Cardiac fibroblast (primary cell): ENCODE results near the gene OR2T11.

Experiments
- DNase-seq, 2 donors: peaks; one replicate each; pipeline versions ENCODE4 v3.0.0 to v3.0.0-alpha.2; 2010; ENCODE audit warnings: low read depth in 2 of 2
- H3K4me3 ChIP-seq, 2 donors: replicated peaks in 1 of 2; 1 replicate in 1 of 2; 2 replicates in 1 of 2; pipeline ENCODE4 v1.5.1; 2011; ENCODE audit warnings: low read depth in 2 of 2, low read length in 2 of 2, mild to moderate bottlenecking in 2 of 2, moderate library complexity in 1 of 2
- CTCF ChIP-seq: IDR thresholded peaks from one replicate; pipeline ENCODE4 v1.5.1; 2011; ENCODE audit warnings: low read depth, mild to moderate bottlenecking, low read length, inconsistent platforms

Gene OR2T11

DNA sequence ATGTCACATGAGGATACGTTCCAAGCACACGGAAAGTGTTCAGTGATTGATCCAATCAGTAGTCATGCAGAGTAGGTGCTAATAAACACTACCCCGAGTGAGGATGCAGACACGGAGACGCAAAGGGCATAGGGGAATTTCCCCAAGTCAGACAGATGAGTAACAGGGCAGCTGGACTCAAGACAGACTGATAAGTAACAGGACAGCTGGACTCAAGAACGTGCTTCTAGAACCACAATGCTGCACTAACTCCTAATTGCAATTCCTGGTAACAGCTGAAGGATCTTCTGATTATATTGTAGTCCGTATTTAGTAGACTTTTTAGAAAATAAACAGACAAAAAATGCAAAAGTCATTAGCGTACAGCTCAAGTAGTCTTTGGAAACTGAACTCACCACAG lies 35.5 kb downstream of the OR2T11 start:
- H3K4me3 ChIP-seq: no peak overlapping the region
- no peak for TF ChIP-seq CTCF
- no peak for DNase-seq

- DNase-seq: no peak
- TF ChIP-seq CTCF: no peak
- H3K4me3 ChIP-seq: no peak within 1 kb of the TSS
These were observed 37.3 kb downstream of the OR2T11 start, which contains the start of gene OR2T10 for GRCh38 chr1:248597589-248597988. Gene OR2T10 (minus strand): TSS chr1:248597700. CDS start chr1:248593768, 3,932 bp downstream.

- TF ChIP-seq CTCF: no peak
- H3K4me3 ChIP-seq: no peak overlapping the region
- peak in 1 of 2 donors; percentile 2 for DNase-seq
These were observed 38.3 kb downstream of the OR2T11 start for GRCh38 chr1:248596615-248597014.

DNA sequence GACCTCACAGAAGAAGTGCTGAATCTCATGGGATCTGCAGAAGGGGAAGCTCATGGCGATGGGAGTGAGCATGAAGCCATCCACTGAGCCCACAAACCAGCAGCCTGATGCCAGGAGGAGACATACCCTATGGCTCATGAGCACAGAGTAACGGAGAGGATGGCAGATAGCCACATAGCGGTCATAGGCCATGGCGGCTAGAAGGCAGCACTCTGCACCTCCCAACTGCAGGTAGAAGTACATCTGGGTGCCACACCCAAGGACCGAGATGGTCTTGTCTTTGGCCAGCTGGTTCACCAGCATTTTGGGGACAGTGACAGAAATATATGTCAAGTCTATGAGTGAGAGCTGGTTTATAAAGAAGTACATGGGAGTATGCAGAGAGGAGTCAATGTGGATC lies 41.7 kb downstream of the OR2T11 start:
- no peak for TF ChIP-seq CTCF
- no peak overlapping the region for H3K4me3 ChIP-seq
- no peak for DNase-seq

DNA sequence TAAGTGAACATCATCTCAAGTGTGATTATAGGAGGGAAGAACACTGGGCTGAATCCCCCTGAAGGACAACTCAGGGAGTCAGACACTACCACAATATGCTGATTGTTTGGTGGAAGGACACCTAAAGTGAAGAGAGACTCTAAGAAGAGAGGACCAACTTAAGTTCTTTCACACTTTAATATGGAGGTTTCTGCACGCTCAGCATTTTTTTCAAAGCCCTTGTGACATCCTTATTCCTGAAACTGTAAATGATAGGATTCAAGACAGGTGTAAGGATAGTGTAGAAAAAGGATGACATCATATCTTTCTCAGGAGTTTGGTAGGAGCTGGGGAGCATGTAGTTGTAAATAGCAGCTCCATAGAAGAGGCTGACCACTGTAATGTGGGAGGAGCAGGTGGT lies 42.2 kb downstream of the OR2T11 start:
- TF ChIP-seq CTCF: no peak
- DNase-seq: no peak
- no peak overlapping the region for H3K4me3 ChIP-seq

DNA sequence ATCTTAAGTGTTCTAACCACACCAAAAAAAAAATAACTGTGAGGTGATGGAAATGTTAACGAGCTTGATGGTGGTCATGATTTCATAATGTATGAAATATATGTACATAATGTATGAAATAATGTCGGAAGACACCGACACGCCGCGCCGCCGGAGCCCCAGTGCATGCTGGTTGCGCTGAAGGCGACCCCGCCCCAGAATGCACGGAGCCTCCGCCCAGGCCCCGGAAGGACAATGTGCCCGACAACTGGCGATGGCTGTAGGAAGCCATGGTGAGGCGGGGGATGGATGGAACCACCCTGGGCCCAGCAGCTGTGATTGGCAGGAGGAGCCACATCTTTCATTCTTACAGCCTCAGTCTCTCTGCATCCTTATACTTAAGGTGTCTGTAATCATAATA lies 44.8 kb downstream of the OR2T11 start:
- no peak for TF ChIP-seq CTCF
- DNase-seq: no peak
- H3K4me3 ChIP-seq: no peak overlapping the region

DNA sequence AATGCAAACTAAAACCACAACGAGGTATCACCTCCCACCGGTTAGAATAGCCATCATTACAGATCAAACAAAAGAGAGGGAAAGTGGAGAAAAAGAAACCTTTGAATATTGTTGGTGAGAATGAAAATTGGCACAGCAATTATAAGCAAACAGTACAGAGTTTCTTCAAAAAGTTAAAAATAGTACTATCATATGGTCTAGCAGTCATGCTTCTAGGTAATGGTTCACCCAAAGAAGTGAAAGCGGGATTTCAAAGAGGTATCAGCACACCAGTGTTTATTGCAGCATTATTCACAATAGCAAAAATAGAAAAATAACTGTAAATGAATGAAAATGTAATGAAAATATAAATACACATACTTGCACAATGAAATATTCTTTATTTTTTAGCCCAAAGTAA lies 45.6 kb downstream of the OR2T11 start:
- TF ChIP-seq CTCF: no peak
- no peak for DNase-seq
- H3K4me3 ChIP-seq: no peak overlapping the region
